ENCODE results near the gene AJAP1.

The AJAP1 gene

GRCh38 chr1:4653796-4654725 is at the start of gene AJAP1:
TSS of gene AJAP1 (plus strand) at chr1:4654609. CDS start at chr1:4655426, 817 bp downstream.
- Histone ChIP-seq H3K4me1 (ENCODE audit: control insufficient read depth, insufficient read depth, low read length) (no peaks in the 10 kb centered on the region), H3K9me3 (ENCODE audit: control insufficient read depth, insufficient read depth, low read depth, low read length) (no peaks in the 10 kb centered on the region), H3K4me3 (ENCODE audit: low read depth, low read length) (no peak within 1 kb of the TSS), H3K36me3 (ENCODE audit: control insufficient read depth in 2 of 2, insufficient read depth in 1 of 2, low read length in 2 of 2) (no peaks in the 10 kb centered on the region), H3K27ac (ENCODE audit: extremely low read depth, low read depth, low read length) (no peak within 1 kb of the TSS)
- TF ChIP-seq KLF10 (tag by site-specific recombination; IDR thresholded peaks at IDR 0.05) (no peak), ZNF518A (tag by site-specific recombination; conservative IDR thresholded peaks at IDR 0.05; ENCODE audit: low read depth) (no peak), HOXD13 (CRISPR knock-in tag; IDR thresholded peaks at IDR 0.05; ENCODE audit: borderline replicate concordance) (no peak), ZNF561 (tag by site-specific recombination; IDR thresholded peaks at IDR 0.05; ENCODE audit: borderline replicate concordance) (no peak), ZNF514 (tag by site-specific recombination; IDR thresholded peaks at IDR 0.05) (no peak), ZSCAN30 (tag by site-specific recombination; IDR thresholded peaks at IDR 0.05) (no peak), MZF1 (tag by site-specific recombination; IDR thresholded peaks at IDR 0.05; ENCODE audit: borderline replicate concordance) (no peak), ZNF24 (tag by site-specific recombination; IDR thresholded peaks at IDR 0.05) (no peak), ZNF639 (tag by site-specific recombination; IDR thresholded peaks at IDR 0.05) (no peak), ZXDB (tag by site-specific recombination; IDR thresholded peaks at IDR 0.05) (no peak), ZNF292 (tag by site-specific recombination; IDR thresholded peaks at IDR 0.05; ENCODE audit: borderline replicate concordance, low read depth) (no peak), BCL11B (tag by site-specific recombination; IDR thresholded peaks at IDR 0.05; ENCODE audit: low read depth) (no peak), ZNF792 (tag by site-specific recombination; IDR thresholded peaks at IDR 0.05) (no peak), ZFP3 (tag by site-specific recombination; IDR thresholded peaks at IDR 0.05; ENCODE audit: low read depth) (no peak), ZNF610 (tag by site-specific recombination; IDR thresholded peaks at IDR 0.05; ENCODE audit: borderline replicate concordance) (no peak), PRDM2 (tag by site-specific recombination; IDR thresholded peaks at IDR 0.05; ENCODE audit: borderline replicate concordance) (no peak), ZBTB6 (tag by site-specific recombination; IDR thresholded peaks at IDR 0.05) (no peak), ZNF843 (tag by site-specific recombination; IDR thresholded peaks at IDR 0.05) (no peak), ZNF785 (tag by site-specific recombination; IDR thresholded peaks at IDR 0.05) (no peak)
- CTCF ChIA-PET = no interaction called here
- POLR2A ChIA-PET = no interaction called here
